ENCODE data around the gene PAPSS2. TPM values are rescaled to one million over a fixed set of nuclear protein-coding genes. Genes with fewer than 3 reads are reported as not detected.

PAPSS2 gene
- total RNA-seq, 1 experiment from 2014 or later: 24.5 TPM

DNA sequence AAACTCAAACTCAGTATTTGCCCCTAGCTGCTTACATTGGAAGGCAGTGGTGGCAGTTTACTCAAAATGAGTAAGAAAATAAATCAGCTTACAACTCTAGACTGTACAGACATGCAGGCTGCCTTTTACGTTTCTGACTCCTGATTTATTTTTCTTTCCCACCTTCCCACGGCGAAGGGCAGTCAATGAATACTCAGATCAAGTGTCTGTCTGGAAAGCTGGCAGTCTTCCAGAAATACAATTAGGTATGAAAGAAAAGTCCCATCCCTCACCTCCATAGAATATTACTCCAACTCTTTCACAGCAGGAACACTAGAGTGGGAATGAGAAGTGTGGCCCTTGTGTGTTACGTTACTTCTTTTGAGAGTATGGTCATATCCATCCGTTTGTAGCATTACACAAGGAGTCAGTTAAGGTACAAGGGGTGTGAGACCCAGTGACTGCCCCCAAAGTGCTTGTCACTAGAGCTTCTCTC lies 1.3 kb upstream of the PAPSS2 start:
- H3K56ac ChIP-seq (ENCODE audit: insufficient read length, low read depth, low read length): no peak overlapping the region
- H3K23me2 ChIP-seq (ENCODE audit: insufficient read length, low read depth, low read length, poor library complexity, severe bottlenecking): peaks cover 7% of the 10 kb centered on the region
- WGBS (ENCODE audit: extremely low coverage, insufficient read length, low lambda C conversion rate): no CpG with 5 or more reads among the region's 5 CpGs
- H3K4ac ChIP-seq (ENCODE audit: low read depth, low read length): no peak overlapping the region
- H3K36me3 Mint-ChIP-seq (ENCODE audit: insufficient read depth in 1 of 3, low read depth in 3 of 3): no peaks in the 10 kb centered on the region; a peak in 1 of 7 replicates
- no peak overlapping the region for H3K9ac ChIP-seq (ENCODE audit: extremely low read depth, insufficient read length, low read length)
- TF ChIP-seq, protein P1, sequence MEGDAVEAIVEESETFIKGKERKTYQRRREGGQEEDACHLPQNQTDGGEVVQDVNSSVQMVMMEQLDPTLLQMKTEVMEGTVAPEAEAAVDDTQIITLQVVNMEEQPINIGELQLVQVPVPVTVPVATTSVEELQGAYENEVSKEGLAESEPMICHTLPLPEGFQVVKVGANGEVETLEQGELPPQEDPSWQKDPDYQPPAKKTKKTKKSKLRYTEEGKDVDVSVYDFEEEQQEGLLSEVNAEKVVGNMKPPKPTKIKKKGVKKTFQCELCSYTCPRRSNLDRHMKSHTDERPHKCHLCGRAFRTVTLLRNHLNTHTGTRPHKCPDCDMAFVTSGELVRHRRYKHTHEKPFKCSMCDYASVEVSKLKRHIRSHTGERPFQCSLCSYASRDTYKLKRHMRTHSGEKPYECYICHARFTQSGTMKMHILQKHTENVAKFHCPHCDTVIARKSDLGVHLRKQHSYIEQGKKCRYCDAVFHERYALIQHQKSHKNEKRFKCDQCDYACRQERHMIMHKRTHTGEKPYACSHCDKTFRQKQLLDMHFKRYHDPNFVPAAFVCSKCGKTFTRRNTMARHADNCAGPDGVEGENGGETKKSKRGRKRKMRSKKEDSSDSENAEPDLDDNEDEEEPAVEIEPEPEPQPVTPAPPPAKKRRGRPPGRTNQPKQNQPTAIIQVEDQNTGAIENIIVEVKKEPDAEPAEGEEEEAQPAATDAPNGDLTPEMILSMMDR (conservative IDR thresholded peaks at IDR 0.05): no peak
- no peaks in the 10 kb centered on the region for H3K9me3 Mint-ChIP-seq
- no peaks in the 10 kb centered on the region for H4K20me1 ChIP-seq (ENCODE audit: control insufficient read depth, insufficient read depth, insufficient read length)
- H2AK5ac ChIP-seq (ENCODE audit: insufficient read length, low read length): no peak overlapping the region
- no peak overlapping the region for H3K23ac ChIP-seq (ENCODE audit: insufficient read length, low read depth, low read length)
- H3K4me2 ChIP-seq (ENCODE audit: insufficient read depth, insufficient read length, low read length): no peak overlapping the region
- H3K9me3 ChIP-seq (ENCODE audit: control insufficient read depth, low read depth, low read length): no peaks in the 10 kb centered on the region
- H3K27me3 Mint-ChIP-seq (ENCODE audit: low read depth): no peaks in the 10 kb centered on the region
- H4K8ac ChIP-seq (replicated peaks; ENCODE audit: insufficient read length, low read depth, low read length): no peak overlapping the region
- H2BK120ac ChIP-seq (ENCODE audit: low read depth, low read length, poor library complexity, severe bottlenecking): no peak overlapping the region
- H4K5ac ChIP-seq (ENCODE audit: insufficient read length, low read depth, low read length): no peak overlapping the region
- H3K79me1 ChIP-seq (ENCODE audit: insufficient read depth, low read depth, low read length, poor library complexity, severe bottlenecking): no peaks in the 10 kb centered on the region
- DNase-seq: no peak
- H3K14ac ChIP-seq (ENCODE audit: insufficient read depth, low read length): no peak overlapping the region
- H4K91ac ChIP-seq (ENCODE audit: insufficient read length, low read depth, low read length): no peak overlapping the region
- H3K79me2 ChIP-seq (ENCODE audit: insufficient read depth, low read length): 0 out of 2 replicates have a peak, but pooled peaks cover 3% of the 10 kb centered on the region
- H3K27ac ChIP-seq (ENCODE audit: insufficient read length, low read depth, low read length): no peak overlapping the region
- no peak overlapping the region for H2BK20ac ChIP-seq (ENCODE audit: low read depth, low read length, poor library complexity, severe bottlenecking)
- peaks cover 9% of the 10 kb centered on the region; the same call in 1 of the 2 replicates for H3K4me1 ChIP-seq (ENCODE audit: insufficient read depth, low read length)
- peaks cover 43 to 49% of the 10 kb centered on the region in 2 experiments for H3K4me1 Mint-ChIP-seq
- H2AFZ ChIP-seq (ENCODE audit: low read length): no peak overlapping the region
- H2BK15ac ChIP-seq (ENCODE audit: low read depth, low read length): no peak overlapping the region
- no peaks in the 10 kb centered on the region for H3K27me3 ChIP-seq (ENCODE audit: insufficient read depth, low read length)
- H3K27ac Mint-ChIP-seq: no peak overlapping the region
- no peak overlapping the region for H3T11ph ChIP-seq (ENCODE audit: low read length)
- no peak overlapping the region for H2BK12ac ChIP-seq (ENCODE audit: insufficient read length, low read depth, low read length)
- H3K4me3 Mint-ChIP-seq: no peak overlapping the region; a peak in 1 of 5 replicates
- H3K18ac ChIP-seq (ENCODE audit: insufficient read length, low read depth, low read length): no peak overlapping the region
- no peak overlapping the region for H2BK5ac ChIP-seq (ENCODE audit: insufficient read length, low read length)

All from H9 (cell line).